ENCODE results near the gene CASZ1.

GRCh38 chr1:10774615-10775310 is 21.7 kb downstream of the CASZ1 start:
- TF ChIP-seq POLR2AphosphoS5 (IDR thresholded peaks at IDR 0.05; ENCODE audit: low read length) (no peak), REST (IDR thresholded peaks at IDR 0.05; ENCODE audit: low read depth, low read length) (no peak), MEF2A (IDR thresholded peaks at IDR 0.05; ENCODE audit: insufficient read depth, low read depth, low read length) (no peak), JUND (IDR thresholded peaks at IDR 0.05; ENCODE audit: low read depth, low read length) (no peak), YY1 (IDR thresholded peaks at IDR 0.05; ENCODE audit: low read depth, low read length) (no peak)
